DND-41 (cell line): ENCODE data around the gene WDR44.

Experiments
- ATAC-seq: fragments of 200-7000 bp; cut with Tn5 transposase; 3 replicates; pipeline ENCODE4 v1.9.1; 2021; ENCODE audit warnings: low read depth; ENCODE audit not compliant: insufficient read depth
- DNase-seq: peaks from one replicate; pipeline ENCODE4 v3.0.0-alpha.2; 2020
- H2AFZ ChIP-seq: 2 replicates; pipeline ENCODE4 v1.6.0; 2012; ENCODE audit warnings: low read depth, low read length
- H3K27ac ChIP-seq: 2 replicates; pipeline ENCODE4 v1.5.1; 2012; ENCODE audit warnings: low read length, inconsistent platforms
- H3K27me3 ChIP-seq: fragments of 200-600 bp; sonication (generic); 2 replicates; pipeline ENCODE4 v1.6.0; 2012; ENCODE audit warnings: low read length, mild to moderate bottlenecking, inconsistent platforms; ENCODE audit not compliant: insufficient read depth, poor library complexity
- H3K36me3 ChIP-seq: 2 replicates; pipeline ENCODE4 v1.5.1; 2012; ENCODE audit warnings: low read length, inconsistent platforms; ENCODE audit not compliant: insufficient read depth
- H3K4me1 ChIP-seq: 2 replicates; pipeline ENCODE4 v1.5.1; 2012; ENCODE audit warnings: mild to moderate bottlenecking, low read length; ENCODE audit not compliant: insufficient read depth
- H3K4me2 ChIP-seq: 2 replicates; pipeline ENCODE4 v1.6.0; 2012; ENCODE audit warnings: mild to moderate bottlenecking, moderate library complexity, low read length, inconsistent platforms; ENCODE audit not compliant: insufficient read depth
- H3K4me3 ChIP-seq, 2 experiments: fragments of 200-600 bp in 1 of 2; shearing (Covaris generic) in 1 of 2; 2 replicates each; pipeline ENCODE4 v1.5.1; 2012 to 2016; ENCODE audit warnings: inconsistent platforms in 2 of 2, low read length in 2 of 2, mild to moderate bottlenecking in 2 of 2, low read depth in 1 of 2, moderate library complexity in 1 of 2
- H3K79me2 ChIP-seq: 2 replicates; pipeline ENCODE4 v1.6.0; 2012; ENCODE audit warnings: low read length, inconsistent platforms; ENCODE audit not compliant: insufficient read depth
- H3K9ac ChIP-seq: 2 replicates; pipeline ENCODE4 v1.6.0; 2012; ENCODE audit warnings: low read depth, mild to moderate bottlenecking, inconsistent platforms, low read length, moderate library complexity
- H3K9me3 ChIP-seq: 2 replicates; pipeline ENCODE4 v1.5.1; 2012; ENCODE audit warnings: low read length, moderate library complexity, mild to moderate bottlenecking, inconsistent platforms; ENCODE audit not compliant: insufficient read depth, severe bottlenecking
- H4K20me1 ChIP-seq: 2 replicates; pipeline ENCODE4 v1.6.0; 2012; ENCODE audit warnings: low read length; ENCODE audit not compliant: insufficient read depth
- EZH2 ChIP-seq: IDR thresholded peaks from 3 replicates; pipeline ENCODE4 v1.6.1; 2012; ENCODE audit warnings: borderline replicate concordance, low read depth, mild to moderate bottlenecking, moderate library complexity, low read length, inconsistent platforms; ENCODE audit not compliant: severe bottlenecking
- TF ChIP-seq, protein P1 (sequence below): IDR thresholded peaks from 2 replicates; pipeline ENCODE4 v1.5.1; 2012; ENCODE audit warnings: borderline replicate concordance, low read length, moderate library complexity, mild to moderate bottlenecking; ENCODE audit not compliant: poor library complexity, severe bottlenecking; ENCODE audit errors: extremely low read depth

Gene WDR44

DNA sequence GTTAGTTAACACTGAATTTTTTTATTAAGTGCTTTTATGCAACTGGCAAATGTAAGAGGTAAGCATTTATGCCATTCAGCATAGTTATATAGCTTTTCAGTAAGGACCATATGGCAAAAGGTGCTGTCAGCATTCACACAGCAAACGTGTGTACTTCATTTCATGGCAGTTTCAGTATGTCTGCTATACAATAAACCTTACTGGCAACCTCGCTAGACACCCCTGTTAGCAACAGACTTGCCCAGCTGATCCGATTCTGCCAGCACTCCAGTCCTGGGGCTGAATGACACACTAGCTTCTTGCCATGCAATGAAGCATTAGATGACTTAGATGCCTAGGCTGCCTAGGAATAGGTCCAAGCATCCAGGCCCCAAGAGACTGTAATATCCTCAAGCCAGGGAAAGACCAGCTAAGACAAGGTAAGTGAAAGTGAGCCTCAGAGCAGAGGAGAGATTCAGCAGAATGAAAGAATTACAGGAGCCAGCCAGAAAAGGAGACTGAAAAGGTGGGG, 102.4 kb downstream of the WDR44 start:
- Histone ChIP-seq H3K9me3 (no peaks in the 10 kb centered on the region), H4K20me1 (no peaks in the 10 kb centered on the region), H3K79me2 (no peaks in the 10 kb centered on the region), H2AFZ (no peak overlapping the region), H3K27ac (no peak overlapping the region), H3K4me3 (no peak overlapping the region), H3K9ac (no peak overlapping the region), H3K4me1 (no peaks in the 10 kb centered on the region), H3K27me3 (no peaks in the 10 kb centered on the region), H3K36me3 (peaks cover 2% of the 10 kb centered on the region; the same call in 1 of the 2 replicates), H3K4me2 (no peak overlapping the region)
- DNase-seq (no peak), ATAC-seq (no peak)
- TF ChIP-seq, protein P1, sequence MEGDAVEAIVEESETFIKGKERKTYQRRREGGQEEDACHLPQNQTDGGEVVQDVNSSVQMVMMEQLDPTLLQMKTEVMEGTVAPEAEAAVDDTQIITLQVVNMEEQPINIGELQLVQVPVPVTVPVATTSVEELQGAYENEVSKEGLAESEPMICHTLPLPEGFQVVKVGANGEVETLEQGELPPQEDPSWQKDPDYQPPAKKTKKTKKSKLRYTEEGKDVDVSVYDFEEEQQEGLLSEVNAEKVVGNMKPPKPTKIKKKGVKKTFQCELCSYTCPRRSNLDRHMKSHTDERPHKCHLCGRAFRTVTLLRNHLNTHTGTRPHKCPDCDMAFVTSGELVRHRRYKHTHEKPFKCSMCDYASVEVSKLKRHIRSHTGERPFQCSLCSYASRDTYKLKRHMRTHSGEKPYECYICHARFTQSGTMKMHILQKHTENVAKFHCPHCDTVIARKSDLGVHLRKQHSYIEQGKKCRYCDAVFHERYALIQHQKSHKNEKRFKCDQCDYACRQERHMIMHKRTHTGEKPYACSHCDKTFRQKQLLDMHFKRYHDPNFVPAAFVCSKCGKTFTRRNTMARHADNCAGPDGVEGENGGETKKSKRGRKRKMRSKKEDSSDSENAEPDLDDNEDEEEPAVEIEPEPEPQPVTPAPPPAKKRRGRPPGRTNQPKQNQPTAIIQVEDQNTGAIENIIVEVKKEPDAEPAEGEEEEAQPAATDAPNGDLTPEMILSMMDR: no peak
- TF ChIP-seq EZH2: no peak

- H3K27me3 ChIP-seq: no peaks in the 10 kb centered on the region
- H3K4me1 ChIP-seq: no peaks in the 10 kb centered on the region
- ATAC-seq (no peak), DNase-seq (no peak)
- no peak overlapping the region for H2AFZ ChIP-seq
- H3K4me3 ChIP-seq: no peak overlapping the region
- no peaks in the 10 kb centered on the region for H3K36me3 ChIP-seq
- no peak overlapping the region for H3K9ac ChIP-seq
- H3K9me3 ChIP-seq: no peaks in the 10 kb centered on the region
- TF ChIP-seq, protein P1: no peak
- no peak for TF ChIP-seq EZH2
- no peak overlapping the region for H3K4me2 ChIP-seq
- no peaks in the 10 kb centered on the region for H4K20me1 ChIP-seq
- no peaks in the 10 kb centered on the region for H3K79me2 ChIP-seq
- H3K27ac ChIP-seq: no peak overlapping the region
These were observed 109.1 kb downstream of the WDR44 start for GRCh38 chrX:118455013-118455412.

GRCh38 chrX:118459494-118459893, 113.6 kb downstream of the WDR44 start:
- H3K4me2 ChIP-seq: no peak overlapping the region
- no peak overlapping the region for H3K4me3 ChIP-seq
- ATAC-seq: 0 out of 3 replicates have a peak, but pooled peaks have one; percentile 47
- no peaks in the 10 kb centered on the region for H3K4me1 ChIP-seq
- no peaks in the 10 kb centered on the region for H3K36me3 ChIP-seq
- no peak for TF ChIP-seq EZH2
- TF ChIP-seq, protein P1: peak; percentile 54
- no peaks in the 10 kb centered on the region for H4K20me1 ChIP-seq
- no peak overlapping the region for H2AFZ ChIP-seq
- no peaks in the 10 kb centered on the region for H3K9me3 ChIP-seq
- no peaks in the 10 kb centered on the region for H3K27me3 ChIP-seq
- H3K27ac ChIP-seq: no peak overlapping the region
- no peaks in the 10 kb centered on the region for H3K79me2 ChIP-seq
- no peak for DNase-seq
- no peak overlapping the region for H3K9ac ChIP-seq
